Keratinocyte (primary cell): ENCODE data around the gene BNIP5. TPM values are rescaled to one million over a fixed set of nuclear protein-coding genes. Genes with fewer than 3 reads are reported as not detected.

ENCODE experiments used
- DNase-seq: peaks from one replicate; pipeline ENCODE4 v3.0.0-alpha.2; 2011; ENCODE audit warnings: low read depth, missing footprints, low spot score
- FAIRE-seq: peaks from 2 replicates; lab custom pipeline; 2011; peaks lifted over from hg19 to GRCh38; lab: Jason Lieb, UNC
- H2AFZ ChIP-seq: 2 replicates; pipeline ENCODE4 v1.6.0; 2012; ENCODE audit warnings: low read length, control low read depth, inconsistent platforms; ENCODE audit not compliant: control insufficient read depth
- H3K27ac ChIP-seq: 2 replicates; pipeline ENCODE4 v1.5.1; 2011; ENCODE audit warnings: low read length; ENCODE audit not compliant: control insufficient read depth, insufficient read depth
- H3K27me3 ChIP-seq: 3 replicates; pipeline ENCODE4 v1.6.0; 2011; ENCODE audit warnings: low read length; ENCODE audit not compliant: control insufficient read depth, insufficient read depth; ENCODE audit errors: extremely low read depth
- H3K36me3 ChIP-seq, 2 experiments: 2 replicates in 1 of 2; 3 replicates in 1 of 2; pipeline ENCODE4 v1.5.1; 2011; ENCODE audit warnings: low read length in 2 of 2, mild to moderate bottlenecking in 1 of 2; ENCODE audit not compliant: control insufficient read depth in 2 of 2, insufficient read depth in 2 of 2; ENCODE audit errors: extremely low read depth in 1 of 2
- H3K4me1 ChIP-seq: 3 replicates; pipeline ENCODE4 v1.5.1; 2011; ENCODE audit warnings: low read length; ENCODE audit not compliant: control insufficient read depth, insufficient read depth; ENCODE audit errors: extremely low read depth
- H3K4me2 ChIP-seq: 3 replicates; pipeline ENCODE4 v1.6.0; 2011; ENCODE audit warnings: low read depth, low read length; ENCODE audit not compliant: control insufficient read depth, insufficient read depth; ENCODE audit errors: extremely low read depth
- H3K4me3 ChIP-seq, 3 experiments: fragments of 200-600 bp in 1 of 3; sonication (generic) in 1 of 3; 2 replicates in 2 of 3; 3 replicates in 1 of 3; pipeline ENCODE4 v1.5.1; 2011 to 2016; ENCODE audit warnings: low read length in 3 of 3, mild to moderate bottlenecking in 3 of 3, control low read depth in 2 of 3, inconsistent platforms in 1 of 3, low read depth in 1 of 3, mixed read lengths in 1 of 3, mixed run types in 1 of 3, moderate library complexity in 1 of 3; ENCODE audit not compliant: control insufficient read depth in 2 of 3, insufficient read depth in 2 of 3; ENCODE audit errors: extremely low read depth in 1 of 3
- H3K79me2 ChIP-seq: 2 replicates; pipeline ENCODE4 v1.6.0; 2012; ENCODE audit warnings: low read length; ENCODE audit not compliant: control insufficient read depth, insufficient read depth
- H3K9ac ChIP-seq: 3 replicates; pipeline ENCODE4 v1.6.0; 2011; ENCODE audit warnings: low read length; ENCODE audit not compliant: control insufficient read depth, insufficient read depth; ENCODE audit errors: extremely low read depth
- H3K9me1 ChIP-seq: 3 replicates; pipeline ENCODE4 v1.6.0; 2011; ENCODE audit warnings: low read length; ENCODE audit not compliant: control insufficient read depth, insufficient read depth; ENCODE audit errors: extremely low read depth
- H3K9me3 ChIP-seq: 2 replicates; pipeline ENCODE4 v1.5.1; 2012; ENCODE audit warnings: low read depth, low read length; ENCODE audit not compliant: control insufficient read depth
- H4K20me1 ChIP-seq: 3 replicates; pipeline ENCODE4 v1.6.0; 2011; ENCODE audit warnings: low read length; ENCODE audit not compliant: control insufficient read depth, insufficient read depth; ENCODE audit errors: extremely low read depth
- EZH2 ChIP-seq: IDR thresholded peaks from one replicate; pipeline ENCODE4 v1.6.1; 2012; ENCODE audit warnings: inconsistent platforms, mild to moderate bottlenecking, low read length, moderate library complexity
- dilution Hi-C: fragments of 300-500 bp; cut with MboI; formaldehyde crosslinking; loops from one replicate; pipeline ENCODE4 v1.7.0; 2020; ENCODE audit warnings: low sequenced_read_pairs; ENCODE audit not compliant: extremely low pct_ligation_motif_present
- polyA plus RNA-seq, 5 experiments: library from polyadenylated mRNA; depleted of rRNA in 3 of 5; stranded (reverse) in 3 of 5; stranded (forward) in 1 of 5; unstranded in 1 of 5; fragments of >200 nt; gene quantifications; 1 replicate in 1 of 5; 2 replicates in 3 of 5; 3 replicates in 1 of 5; pipeline versions ENCODE4 v1.2.1 to v1.2.3, GENCODE V29; 2011 to 2012; ENCODE audit warnings: missing spikeins in 2 of 5, low read depth in 1 of 5, low replicate concordance in 1 of 5
- TF ChIP-seq, protein P1 (sequence below), 3 experiments: IDR thresholded peaks in 1 of 3; conservative IDR thresholded peaks in 1 of 3; optimal IDR thresholded peaks in 1 of 3; 2 replicates in 2 of 3; 3 replicates in 1 of 3; pipeline versions ENCODE3 to v1.5.1; 2011; ENCODE audit warnings: low read length in 3 of 3, mild to moderate bottlenecking in 3 of 3, moderate library complexity in 2 of 3, control low read depth in 1 of 3, inconsistent platforms in 1 of 3; ENCODE audit not compliant: insufficient read depth in 2 of 3; ENCODE audit errors: extremely low read depth in 1 of 3

Gene BNIP5
- polyA plus RNA-seq, 1 donor (not counting 4 experiments of a cell fraction or from before 2014, with no cell fraction given): not detected

DNA sequence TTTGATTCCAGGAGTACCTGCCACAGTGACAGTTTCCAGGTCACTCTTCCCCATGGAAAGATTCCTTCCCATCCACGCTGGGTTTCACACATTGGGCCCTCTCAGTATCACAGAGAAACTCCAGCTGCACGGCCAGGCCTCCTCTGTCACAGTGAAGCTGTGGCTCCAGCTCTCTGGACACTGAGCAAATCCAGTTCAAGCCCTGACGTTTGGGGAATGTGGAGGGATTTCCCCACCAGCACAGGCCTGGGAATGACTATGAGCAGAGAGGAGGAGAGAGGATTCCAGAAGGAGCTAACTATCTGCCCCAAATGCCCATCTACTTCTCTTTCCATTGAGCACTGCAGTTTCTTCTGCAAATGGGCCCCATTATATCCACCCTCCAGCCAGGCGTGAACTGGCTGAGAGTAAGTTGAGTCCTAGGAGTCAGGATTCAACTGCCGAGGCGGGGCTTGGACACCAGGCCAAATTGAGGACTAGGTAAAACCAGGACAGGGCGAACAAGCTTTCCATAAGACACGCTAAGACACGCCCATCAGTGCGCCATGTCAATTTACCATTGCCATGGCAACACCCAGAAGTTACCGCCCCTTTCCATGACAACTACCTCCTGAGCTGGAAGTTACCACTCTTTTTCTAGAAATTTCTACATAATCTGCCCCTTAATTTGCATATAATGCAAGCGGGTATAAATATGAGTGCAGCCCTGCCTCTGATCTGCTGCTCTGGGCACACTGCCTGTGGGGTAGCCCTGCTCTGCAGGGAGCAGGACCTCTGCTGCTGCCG lies 9.2 kb upstream of the BNIP5 start:
- Histone ChIP-seq H3K9me1 (no peaks in the 10 kb centered on the region), H3K4me2 (no peak overlapping the region), H3K9ac (no peak overlapping the region), H3K79me2 (no peaks in the 10 kb centered on the region), H3K4me3 (no peak overlapping the region), H3K36me3 (no peaks in the 10 kb centered on the region), H3K27me3 (peaks cover 5% of the 10 kb centered on the region), H2AFZ (no peak overlapping the region), H3K4me1 (peaks cover under 1% of the 10 kb centered on the region), H3K27ac (no peak overlapping the region), H4K20me1 (no peaks in the 10 kb centered on the region), H3K9me3 (no peaks in the 10 kb centered on the region)
- dilution Hi-C loops: no loop called here
- DNase-seq (no peak), FAIRE-seq (no peak)
- TF ChIP-seq EZH2: no peak
- TF ChIP-seq, protein P1, sequence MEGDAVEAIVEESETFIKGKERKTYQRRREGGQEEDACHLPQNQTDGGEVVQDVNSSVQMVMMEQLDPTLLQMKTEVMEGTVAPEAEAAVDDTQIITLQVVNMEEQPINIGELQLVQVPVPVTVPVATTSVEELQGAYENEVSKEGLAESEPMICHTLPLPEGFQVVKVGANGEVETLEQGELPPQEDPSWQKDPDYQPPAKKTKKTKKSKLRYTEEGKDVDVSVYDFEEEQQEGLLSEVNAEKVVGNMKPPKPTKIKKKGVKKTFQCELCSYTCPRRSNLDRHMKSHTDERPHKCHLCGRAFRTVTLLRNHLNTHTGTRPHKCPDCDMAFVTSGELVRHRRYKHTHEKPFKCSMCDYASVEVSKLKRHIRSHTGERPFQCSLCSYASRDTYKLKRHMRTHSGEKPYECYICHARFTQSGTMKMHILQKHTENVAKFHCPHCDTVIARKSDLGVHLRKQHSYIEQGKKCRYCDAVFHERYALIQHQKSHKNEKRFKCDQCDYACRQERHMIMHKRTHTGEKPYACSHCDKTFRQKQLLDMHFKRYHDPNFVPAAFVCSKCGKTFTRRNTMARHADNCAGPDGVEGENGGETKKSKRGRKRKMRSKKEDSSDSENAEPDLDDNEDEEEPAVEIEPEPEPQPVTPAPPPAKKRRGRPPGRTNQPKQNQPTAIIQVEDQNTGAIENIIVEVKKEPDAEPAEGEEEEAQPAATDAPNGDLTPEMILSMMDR (optimal IDR thresholded peaks at IDR 0.05 in 1 of 3, IDR thresholded peaks at IDR 0.05 in 1 of 3, conservative IDR thresholded peaks at IDR 0.05 in 1 of 3; ENCODE audit: extremely low read depth in 1 of 3, insufficient read depth in 2 of 3, low read length in 3 of 3): no peak

DNA sequence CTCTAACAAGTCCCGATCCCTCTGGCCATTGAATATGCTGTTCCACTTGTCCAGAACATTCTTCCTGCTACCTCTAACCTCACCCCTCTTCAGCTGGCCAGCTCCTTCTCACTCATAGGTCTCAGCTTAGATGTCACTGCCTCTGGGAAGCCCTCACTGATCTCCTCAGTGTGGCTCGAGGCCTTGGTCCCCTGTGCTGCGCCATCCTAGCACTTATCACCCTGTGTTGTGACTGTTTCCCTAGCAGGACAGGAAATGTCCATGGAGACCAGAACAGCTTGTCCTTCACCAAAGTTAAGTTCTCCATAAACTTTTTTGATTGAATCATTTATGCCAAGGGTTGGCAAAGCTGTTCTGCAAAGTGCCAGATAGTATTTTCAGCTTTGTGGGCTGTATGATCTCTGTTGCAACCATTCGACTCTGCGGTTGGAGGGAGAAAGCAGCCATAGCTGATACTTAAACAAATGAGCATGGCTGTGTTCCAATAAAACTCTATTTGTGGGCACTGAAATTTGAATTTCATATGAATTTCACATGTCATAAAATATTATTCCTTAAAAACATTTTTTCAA lies 6.5 kb upstream of the BNIP5 start:
- dilution Hi-C loops: no loop called here
- H4K20me1 ChIP-seq: no peaks in the 10 kb centered on the region
- H3K4me3 ChIP-seq: no peak overlapping the region
- H3K9ac ChIP-seq: no peak overlapping the region
- H3K4me1 ChIP-seq: peaks cover 5% of the 10 kb centered on the region
- no peak overlapping the region for H3K27ac ChIP-seq
- no peak for TF ChIP-seq EZH2
- TF ChIP-seq, protein P1 (optimal IDR thresholded peaks at IDR 0.05 in 1 of 3, IDR thresholded peaks at IDR 0.05 in 1 of 3, conservative IDR thresholded peaks at IDR 0.05 in 1 of 3; ENCODE audit: extremely low read depth in 1 of 3, insufficient read depth in 2 of 3, low read length in 3 of 3): no peak
- no peaks in the 10 kb centered on the region for H3K9me1 ChIP-seq
- no peaks in the 10 kb centered on the region for H3K36me3 ChIP-seq
- H3K27me3 ChIP-seq: peaks cover 23% of the 10 kb centered on the region
- no peaks in the 10 kb centered on the region for H3K79me2 ChIP-seq
- no peak for DNase-seq
- H3K9me3 ChIP-seq: no peaks in the 10 kb centered on the region
- H3K4me2 ChIP-seq: no peak overlapping the region
- H2AFZ ChIP-seq: no peak overlapping the region
- FAIRE-seq: no peak
